ENCODE measurements around the gene CAMKK2.
"Not testable (repeated sequence)": the region's sequence is repeated elsewhere in the genome, so short reads cannot be mapped to it uniquely, and the experiment has no call there.

DNA sequence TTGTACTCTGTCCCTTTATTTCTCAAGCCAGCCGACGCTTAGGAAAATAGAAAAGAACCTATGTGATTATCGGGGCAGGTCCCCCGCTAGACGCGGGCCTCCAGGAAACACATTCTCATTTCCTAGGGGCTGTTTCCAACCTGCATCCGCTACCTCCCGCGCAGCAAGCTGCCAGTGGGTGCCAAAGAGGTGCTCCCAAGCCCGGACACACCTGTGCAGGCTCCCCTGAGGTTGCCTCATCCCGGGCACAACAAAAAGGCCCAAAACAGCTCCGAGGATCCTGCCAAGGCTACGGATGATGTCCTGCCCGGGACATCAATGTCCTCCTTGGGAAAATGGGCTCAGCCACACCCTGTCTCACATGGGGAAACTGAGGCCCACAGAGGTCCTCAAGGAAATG, 15.4 kb downstream of the CAMKK2 start:
- TF ChIP-seq ZNF664 (tag by site-specific recombination; IDR thresholded peaks at IDR 0.05); ZNF132 (tag by site-specific recombination; IDR thresholded peaks at IDR 0.05; ENCODE audit: borderline replicate concordance); ZBTB1 (tag by site-specific recombination; IDR thresholded peaks at IDR 0.05); ZBTB20 (tag by site-specific recombination; IDR thresholded peaks at IDR 0.05); ZNF146 (tag by site-specific recombination; IDR thresholded peaks at IDR 0.05); ZNF175 (tag by site-specific recombination; IDR thresholded peaks at IDR 0.05); TRIM28 (IDR thresholded peaks at IDR 0.05; ENCODE audit: borderline replicate concordance, low read length): not testable (repeated sequence)
- TF ChIP-seq, protein P1, sequence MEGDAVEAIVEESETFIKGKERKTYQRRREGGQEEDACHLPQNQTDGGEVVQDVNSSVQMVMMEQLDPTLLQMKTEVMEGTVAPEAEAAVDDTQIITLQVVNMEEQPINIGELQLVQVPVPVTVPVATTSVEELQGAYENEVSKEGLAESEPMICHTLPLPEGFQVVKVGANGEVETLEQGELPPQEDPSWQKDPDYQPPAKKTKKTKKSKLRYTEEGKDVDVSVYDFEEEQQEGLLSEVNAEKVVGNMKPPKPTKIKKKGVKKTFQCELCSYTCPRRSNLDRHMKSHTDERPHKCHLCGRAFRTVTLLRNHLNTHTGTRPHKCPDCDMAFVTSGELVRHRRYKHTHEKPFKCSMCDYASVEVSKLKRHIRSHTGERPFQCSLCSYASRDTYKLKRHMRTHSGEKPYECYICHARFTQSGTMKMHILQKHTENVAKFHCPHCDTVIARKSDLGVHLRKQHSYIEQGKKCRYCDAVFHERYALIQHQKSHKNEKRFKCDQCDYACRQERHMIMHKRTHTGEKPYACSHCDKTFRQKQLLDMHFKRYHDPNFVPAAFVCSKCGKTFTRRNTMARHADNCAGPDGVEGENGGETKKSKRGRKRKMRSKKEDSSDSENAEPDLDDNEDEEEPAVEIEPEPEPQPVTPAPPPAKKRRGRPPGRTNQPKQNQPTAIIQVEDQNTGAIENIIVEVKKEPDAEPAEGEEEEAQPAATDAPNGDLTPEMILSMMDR (tag by site-specific recombination; IDR thresholded peaks at IDR 0.05): not testable (repeated sequence)
- TF ChIP-seq, protein P2, sequence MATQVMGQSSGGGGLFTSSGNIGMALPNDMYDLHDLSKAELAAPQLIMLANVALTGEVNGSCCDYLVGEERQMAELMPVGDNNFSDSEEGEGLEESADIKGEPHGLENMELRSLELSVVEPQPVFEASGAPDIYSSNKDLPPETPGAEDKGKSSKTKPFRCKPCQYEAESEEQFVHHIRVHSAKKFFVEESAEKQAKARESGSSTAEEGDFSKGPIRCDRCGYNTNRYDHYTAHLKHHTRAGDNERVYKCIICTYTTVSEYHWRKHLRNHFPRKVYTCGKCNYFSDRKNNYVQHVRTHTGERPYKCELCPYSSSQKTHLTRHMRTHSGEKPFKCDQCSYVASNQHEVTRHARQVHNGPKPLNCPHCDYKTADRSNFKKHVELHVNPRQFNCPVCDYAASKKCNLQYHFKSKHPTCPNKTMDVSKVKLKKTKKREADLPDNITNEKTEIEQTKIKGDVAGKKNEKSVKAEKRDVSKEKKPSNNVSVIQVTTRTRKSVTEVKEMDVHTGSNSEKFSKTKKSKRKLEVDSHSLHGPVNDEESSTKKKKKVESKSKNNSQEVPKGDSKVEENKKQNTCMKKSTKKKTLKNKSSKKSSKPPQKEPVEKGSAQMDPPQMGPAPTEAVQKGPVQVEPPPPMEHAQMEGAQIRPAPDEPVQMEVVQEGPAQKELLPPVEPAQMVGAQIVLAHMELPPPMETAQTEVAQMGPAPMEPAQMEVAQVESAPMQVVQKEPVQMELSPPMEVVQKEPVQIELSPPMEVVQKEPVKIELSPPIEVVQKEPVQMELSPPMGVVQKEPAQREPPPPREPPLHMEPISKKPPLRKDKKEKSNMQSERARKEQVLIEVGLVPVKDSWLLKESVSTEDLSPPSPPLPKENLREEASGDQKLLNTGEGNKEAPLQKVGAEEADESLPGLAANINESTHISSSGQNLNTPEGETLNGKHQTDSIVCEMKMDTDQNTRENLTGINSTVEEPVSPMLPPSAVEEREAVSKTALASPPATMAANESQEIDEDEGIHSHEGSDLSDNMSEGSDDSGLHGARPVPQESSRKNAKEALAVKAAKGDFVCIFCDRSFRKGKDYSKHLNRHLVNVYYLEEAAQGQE (tag by site-specific recombination; IDR thresholded peaks at IDR 0.05): not testable (repeated sequence)
